Ishikawa (cell line): Measurements from ENCODE around the gene AKAP3.

ENCODE experiments used
- CEBPB ChIP-seq: IDR thresholded peaks from 2 replicates; pipeline ENCODE4 v1.6.1; 2012
- CREB1 ChIP-seq: IDR thresholded peaks from 2 replicates; pipeline ENCODE4 v1.6.1; 2012; ENCODE audit warnings: low read depth
- EGR1 ChIP-seq: IDR thresholded peaks from 2 replicates; pipeline ENCODE4 v1.6.1; 2012
- EP300 ChIP-seq: IDR thresholded peaks from 2 replicates; pipeline ENCODE4 v1.6.1; 2012; ENCODE audit warnings: borderline replicate concordance
- FOXM1 ChIP-seq: IDR thresholded peaks from 2 replicates; pipeline ENCODE4 v1.6.1; 2012; ENCODE audit warnings: low read depth, borderline replicate concordance
- NFIC ChIP-seq: IDR thresholded peaks from 2 replicates; pipeline ENCODE4 v1.6.1; 2012
- RAD21 ChIP-seq: IDR thresholded peaks from 2 replicates; pipeline ENCODE4 v1.6.1; 2012; ENCODE audit warnings: low read depth
- TAF1 ChIP-seq: IDR thresholded peaks from 2 replicates; pipeline ENCODE4 v1.6.1; 2012; ENCODE audit warnings: low read depth, mild to moderate bottlenecking
- TCF12 ChIP-seq: IDR thresholded peaks from 2 replicates; pipeline ENCODE4 v1.6.1; 2012; ENCODE audit warnings: low read depth
- TEAD4 ChIP-seq: IDR thresholded peaks from 2 replicates; pipeline ENCODE4 v1.6.1; 2012
- YY1 ChIP-seq: IDR thresholded peaks from 2 replicates; pipeline ENCODE4 v1.6.1; 2012; ENCODE audit warnings: low read depth
- ZBTB7A ChIP-seq: IDR thresholded peaks from 2 replicates; pipeline ENCODE4 v1.6.1; 2012; ENCODE audit warnings: low read depth
- TF ChIP-seq, protein P1 (sequence below): IDR thresholded peaks from 2 replicates; pipeline ENCODE4 v1.6.1; 2012
- TF ChIP-seq, protein P2 (sequence below): IDR thresholded peaks from 2 replicates; pipeline ENCODE4 v1.6.1; 2012
- TF ChIP-seq, protein P3 (sequence below): IDR thresholded peaks from 2 replicates; pipeline ENCODE4 v1.6.1; 2012; ENCODE audit warnings: low read depth, mild to moderate bottlenecking

The AKAP3 gene

GRCh38 chr12:4621511-4621910 is 27.3 kb downstream of the AKAP3 start:
- TF ChIP-seq, protein P1, sequence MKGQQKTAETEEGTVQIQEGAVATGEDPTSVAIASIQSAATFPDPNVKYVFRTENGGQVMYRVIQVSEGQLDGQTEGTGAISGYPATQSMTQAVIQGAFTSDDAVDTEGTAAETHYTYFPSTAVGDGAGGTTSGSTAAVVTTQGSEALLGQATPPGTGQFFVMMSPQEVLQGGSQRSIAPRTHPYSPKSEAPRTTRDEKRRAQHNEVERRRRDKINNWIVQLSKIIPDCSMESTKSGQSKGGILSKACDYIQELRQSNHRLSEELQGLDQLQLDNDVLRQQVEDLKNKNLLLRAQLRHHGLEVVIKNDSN, result no peak
- TF ChIP-seq, protein P2, sequence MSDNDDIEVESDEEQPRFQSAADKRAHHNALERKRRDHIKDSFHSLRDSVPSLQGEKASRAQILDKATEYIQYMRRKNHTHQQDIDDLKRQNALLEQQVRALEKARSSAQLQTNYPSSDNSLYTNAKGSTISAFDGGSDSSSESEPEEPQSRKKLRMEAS, result no peak
- TF ChIP-seq TEAD4, result no peak
- no peak for TF ChIP-seq EP300
- no peak for TF ChIP-seq EGR1
- no peak for TF ChIP-seq ZBTB7A
- TF ChIP-seq TCF12, result no peak
- no peak for TF ChIP-seq RAD21
- TF ChIP-seq FOXM1, result no peak

- TF ChIP-seq, protein P3, sequence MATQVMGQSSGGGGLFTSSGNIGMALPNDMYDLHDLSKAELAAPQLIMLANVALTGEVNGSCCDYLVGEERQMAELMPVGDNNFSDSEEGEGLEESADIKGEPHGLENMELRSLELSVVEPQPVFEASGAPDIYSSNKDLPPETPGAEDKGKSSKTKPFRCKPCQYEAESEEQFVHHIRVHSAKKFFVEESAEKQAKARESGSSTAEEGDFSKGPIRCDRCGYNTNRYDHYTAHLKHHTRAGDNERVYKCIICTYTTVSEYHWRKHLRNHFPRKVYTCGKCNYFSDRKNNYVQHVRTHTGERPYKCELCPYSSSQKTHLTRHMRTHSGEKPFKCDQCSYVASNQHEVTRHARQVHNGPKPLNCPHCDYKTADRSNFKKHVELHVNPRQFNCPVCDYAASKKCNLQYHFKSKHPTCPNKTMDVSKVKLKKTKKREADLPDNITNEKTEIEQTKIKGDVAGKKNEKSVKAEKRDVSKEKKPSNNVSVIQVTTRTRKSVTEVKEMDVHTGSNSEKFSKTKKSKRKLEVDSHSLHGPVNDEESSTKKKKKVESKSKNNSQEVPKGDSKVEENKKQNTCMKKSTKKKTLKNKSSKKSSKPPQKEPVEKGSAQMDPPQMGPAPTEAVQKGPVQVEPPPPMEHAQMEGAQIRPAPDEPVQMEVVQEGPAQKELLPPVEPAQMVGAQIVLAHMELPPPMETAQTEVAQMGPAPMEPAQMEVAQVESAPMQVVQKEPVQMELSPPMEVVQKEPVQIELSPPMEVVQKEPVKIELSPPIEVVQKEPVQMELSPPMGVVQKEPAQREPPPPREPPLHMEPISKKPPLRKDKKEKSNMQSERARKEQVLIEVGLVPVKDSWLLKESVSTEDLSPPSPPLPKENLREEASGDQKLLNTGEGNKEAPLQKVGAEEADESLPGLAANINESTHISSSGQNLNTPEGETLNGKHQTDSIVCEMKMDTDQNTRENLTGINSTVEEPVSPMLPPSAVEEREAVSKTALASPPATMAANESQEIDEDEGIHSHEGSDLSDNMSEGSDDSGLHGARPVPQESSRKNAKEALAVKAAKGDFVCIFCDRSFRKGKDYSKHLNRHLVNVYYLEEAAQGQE, result no peak
- TF ChIP-seq TAF1 (no peak), CREB1 (no peak), FOXM1 (no peak), CEBPB (no peak)
Observed at GRCh38 chr12:4615667-4616066, 33.2 kb downstream of the AKAP3 start.

GRCh38 chr12:4610481-4610880 is 38.4 kb downstream of the AKAP3 start:
- TF ChIP-seq CEBPB (no peak), RAD21 (no peak), EGR1 (no peak), NFIC (no peak), ZBTB7A (no peak), EP300 (no peak), CREB1 (no peak), YY1 (no peak), FOXM1 (no peak)
- TF ChIP-seq, protein P3, result no peak

GRCh38 chr12:4609071-4609470 is 39.8 kb downstream of the AKAP3 start:
- no peak for TF ChIP-seq CREB1
- no peak for TF ChIP-seq FOXM1
- TF ChIP-seq NFIC, result no peak
- TF ChIP-seq EP300, result no peak
- TF ChIP-seq, protein P3, result no peak
- TF ChIP-seq CEBPB, result no peak
- TF ChIP-seq RAD21, result no peak
- no peak for TF ChIP-seq TAF1
- no peak for TF ChIP-seq ZBTB7A
- no peak for TF ChIP-seq EGR1
- TF ChIP-seq TEAD4, result no peak
- no peak for TF ChIP-seq YY1
- TF ChIP-seq, protein P1, result no peak
- TF ChIP-seq TCF12, result no peak

GRCh38 chr12:4607056-4607455 is 41.8 kb downstream of the AKAP3 start:
- TF ChIP-seq TEAD4, result no peak
- no peak for TF ChIP-seq ZBTB7A
- no peak for TF ChIP-seq EGR1
- TF ChIP-seq, protein P1, result no peak
- TF ChIP-seq CREB1, result no peak
- TF ChIP-seq, protein P2, result no peak
- no peak for TF ChIP-seq FOXM1
- TF ChIP-seq YY1, result no peak
